B cell (primary cell): Measurements from ENCODE around the gene LIPH.

Experiments used
- EZH2 ChIP-seq: IDR thresholded peaks from 2 replicates; pipeline ENCODE4 v1.6.1; 2012; ENCODE audit warnings: borderline replicate concordance, low read depth, mild to moderate bottlenecking, moderate library complexity, low read length; ENCODE audit not compliant: insufficient read depth, poor library complexity, severe bottlenecking
- TF ChIP-seq, protein P1 (sequence below): fragments of 200-600 bp; IDR thresholded peaks from one replicate; pipeline ENCODE4 v1.8.0; 2022; ENCODE audit warnings: antibody characterized with exemption, mild to moderate bottlenecking

DNA sequence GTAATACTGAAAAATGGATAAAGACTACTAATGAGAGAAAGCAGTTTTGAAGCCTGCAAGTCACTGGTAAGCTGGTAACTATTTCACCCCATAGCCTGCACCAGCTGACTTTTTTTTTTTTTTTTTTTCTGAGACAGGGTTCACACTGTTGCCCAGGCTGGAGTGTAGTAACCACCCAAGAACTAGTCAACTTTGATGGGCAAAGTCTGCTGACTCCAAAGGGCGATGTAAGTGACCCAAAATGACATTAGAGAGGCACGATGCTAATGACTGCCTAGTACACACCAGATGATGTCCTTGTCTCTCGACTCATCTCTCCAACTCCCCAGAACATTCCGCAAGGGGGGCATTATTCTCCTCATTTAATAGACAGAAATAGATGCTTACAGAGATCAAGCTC is 40.7 kb downstream of the LIPH start:
- TF ChIP-seq, protein P1, sequence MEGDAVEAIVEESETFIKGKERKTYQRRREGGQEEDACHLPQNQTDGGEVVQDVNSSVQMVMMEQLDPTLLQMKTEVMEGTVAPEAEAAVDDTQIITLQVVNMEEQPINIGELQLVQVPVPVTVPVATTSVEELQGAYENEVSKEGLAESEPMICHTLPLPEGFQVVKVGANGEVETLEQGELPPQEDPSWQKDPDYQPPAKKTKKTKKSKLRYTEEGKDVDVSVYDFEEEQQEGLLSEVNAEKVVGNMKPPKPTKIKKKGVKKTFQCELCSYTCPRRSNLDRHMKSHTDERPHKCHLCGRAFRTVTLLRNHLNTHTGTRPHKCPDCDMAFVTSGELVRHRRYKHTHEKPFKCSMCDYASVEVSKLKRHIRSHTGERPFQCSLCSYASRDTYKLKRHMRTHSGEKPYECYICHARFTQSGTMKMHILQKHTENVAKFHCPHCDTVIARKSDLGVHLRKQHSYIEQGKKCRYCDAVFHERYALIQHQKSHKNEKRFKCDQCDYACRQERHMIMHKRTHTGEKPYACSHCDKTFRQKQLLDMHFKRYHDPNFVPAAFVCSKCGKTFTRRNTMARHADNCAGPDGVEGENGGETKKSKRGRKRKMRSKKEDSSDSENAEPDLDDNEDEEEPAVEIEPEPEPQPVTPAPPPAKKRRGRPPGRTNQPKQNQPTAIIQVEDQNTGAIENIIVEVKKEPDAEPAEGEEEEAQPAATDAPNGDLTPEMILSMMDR: no peak
- TF ChIP-seq EZH2: no peak
